Skin epidermis (tissue), 12 donors: Measurements from ENCODE around the gene KDM4C.

Experiments
- H3K27ac ChIP-seq, 21 experiments: fragments of 200-600 bp; sonication (generic) in 11 of 21; one replicate each; pipeline ENCODE4 v1.5.0; 2020; ENCODE audit warnings: mild to moderate bottlenecking in 3 of 21, inconsistent platforms in 2 of 21, moderate library complexity in 2 of 21
- H3K4me3 ChIP-seq, 7 experiments: fragments of 200-600 bp; sonication (generic) in 2 of 7; one replicate each; pipeline ENCODE4 v1.5.0; 2020; ENCODE audit warnings: inconsistent platforms in 2 of 7, mild to moderate bottlenecking in 2 of 7, moderate library complexity in 1 of 7

Gene KDM4C

GRCh38 chr9:7105095-7105494 lies 347.3 kb downstream of the KDM4C start:
- Histone ChIP-seq H3K27ac (no peak overlapping the region), H3K4me3 (no peak overlapping the region)

GRCh38 chr9:7108936-7109335 lies 351.2 kb downstream of the KDM4C start:
- no peak overlapping the region for H3K4me3 ChIP-seq
- H3K27ac ChIP-seq, result no peak overlapping the region

- Histone ChIP-seq H3K4me3 (no peak overlapping the region), H3K27ac (no peak overlapping the region)
Measured at GRCh38 chr9:7111413-7111812, 353.6 kb downstream of the KDM4C start.

- Histone ChIP-seq H3K27ac (no peak overlapping the region), H3K4me3 (no peak overlapping the region)
Measured at GRCh38 chr9:7115606-7116005, 357.8 kb downstream of the KDM4C start.

- H3K4me3 ChIP-seq, result no peak overlapping the region
- no peak overlapping the region for H3K27ac ChIP-seq
Measured at GRCh38 chr9:7117676-7118561, 360.1 kb downstream of the KDM4C start.

GRCh38 chr9:7118633-7119032 lies 360.9 kb downstream of the KDM4C start:
- no peak overlapping the region for H3K27ac ChIP-seq
- H3K4me3 ChIP-seq, result no peak overlapping the region

- no peak overlapping the region for H3K27ac ChIP-seq
- no peak overlapping the region for H3K4me3 ChIP-seq
Measured at GRCh38 chr9:7119612-7120011, 361.8 kb downstream of the KDM4C start.

GRCh38 chr9:7121055-7121454 lies 363.3 kb downstream of the KDM4C start:
- H3K4me3 ChIP-seq, result no peak overlapping the region
- no peak overlapping the region for H3K27ac ChIP-seq

- H3K27ac ChIP-seq, result peak overlapping the region in 1 of 21 experiments; percentile 14
- no peak overlapping the region for H3K4me3 ChIP-seq
Measured at GRCh38 chr9:7121664-7122063, 363.9 kb downstream of the KDM4C start.

- no peak overlapping the region for H3K27ac ChIP-seq
- H3K4me3 ChIP-seq, result no peak overlapping the region
Measured at GRCh38 chr9:7123743-7124142, 366.0 kb downstream of the KDM4C start.

- Histone ChIP-seq H3K27ac (no peak overlapping the region), H3K4me3 (no peak overlapping the region)
Measured at GRCh38 chr9:7125231-7125630, 367.5 kb downstream of the KDM4C start.

- no peak overlapping the region for H3K4me3 ChIP-seq
- no peak overlapping the region for H3K27ac ChIP-seq
Measured at GRCh38 chr9:7129391-7129790, 371.6 kb downstream of the KDM4C start.

- no peak overlapping the region for H3K4me3 ChIP-seq
- H3K27ac ChIP-seq, result no peak overlapping the region
Measured at GRCh38 chr9:7130266-7130820, 372.6 kb downstream of the KDM4C start.

- Histone ChIP-seq H3K4me3 (no peak overlapping the region), H3K27ac (no peak overlapping the region)
Measured at GRCh38 chr9:7132605-7133004, 374.8 kb downstream of the KDM4C start.

GRCh38 chr9:7135735-7136134 lies 378.0 kb downstream of the KDM4C start:
- no peak overlapping the region for H3K27ac ChIP-seq

GRCh38 chr9:7137040-7137439 lies 379.3 kb downstream of the KDM4C start:
- no peak overlapping the region for H3K27ac ChIP-seq
- H3K4me3 ChIP-seq, result no peak overlapping the region

More at GRCh38 chr9:7135735-7136134, 378.0 kb downstream of the KDM4C start:
- H3K4me3 ChIP-seq, result no peak overlapping the region

GRCh38 chr9:7137571-7137970 lies 379.8 kb downstream of the KDM4C start:
- no peak overlapping the region for H3K4me3 ChIP-seq

GRCh38 chr9:7139886-7140285 lies 382.1 kb downstream of the KDM4C start:
- H3K27ac ChIP-seq, result no peak overlapping the region
- H3K4me3 ChIP-seq, result no peak overlapping the region

More at GRCh38 chr9:7137571-7137970, 379.8 kb downstream of the KDM4C start:
- H3K27ac ChIP-seq, result no peak overlapping the region

GRCh38 chr9:7140401-7140800 lies 382.6 kb downstream of the KDM4C start:
- Histone ChIP-seq H3K27ac (no peak overlapping the region), H3K4me3 (no peak overlapping the region)

GRCh38 chr9:7143645-7144200 lies 385.9 kb downstream of the KDM4C start:
- no peak overlapping the region for H3K4me3 ChIP-seq
- H3K27ac ChIP-seq, result no peak overlapping the region
